Left ventricle myocardium inferior (tissue), 1 donor: ENCODE data around the gene ZBTB48. TPM values are rescaled to one million over a fixed set of nuclear protein-coding genes. Genes with fewer than 3 reads are reported as not detected.

ENCODE experiments used
- DNase-seq: peaks from one replicate; pipeline ENCODE4 v3.0.0-alpha.2; 2020
- H3K27ac ChIP-seq: fragments of 200-600 bp; replicated peaks from 2 replicates; pipeline ENCODE4 v1.8.0; 2021
- H3K27me3 ChIP-seq: fragments of 200-600 bp; 2 replicates; pipeline ENCODE4 v1.8.0; 2021; ENCODE audit warnings: low read depth
- H3K36me3 ChIP-seq: fragments of 200-600 bp; 2 replicates; pipeline ENCODE4 v1.8.0; 2021
- H3K4me1 ChIP-seq: fragments of 200-600 bp; 2 replicates; pipeline ENCODE4 v1.8.0; 2021
- H3K4me3 ChIP-seq: fragments of 200-600 bp; 2 replicates; pipeline ENCODE4 v1.8.0; 2021; ENCODE audit warnings: mild to moderate bottlenecking, moderate library complexity
- H3K9me3 ChIP-seq: fragments of 200-600 bp; replicated peaks from 2 replicates; pipeline ENCODE4 v1.8.0; 2021
- CTCF ChIP-seq: fragments of 200-600 bp; IDR thresholded peaks from 2 replicates; pipeline ENCODE4 v1.8.0; 2021; ENCODE audit warnings: antibody characterized with exemption, mild to moderate bottlenecking, borderline replicate concordance
- intact Hi-C: fragments of 100-400 bp; cut with micrococcal nuclease; formaldehyde crosslinking; loops from one replicate; pipeline ENCODE4 v1.11.0; 2022
- total RNA-seq: library from RNA; stranded (reverse); fragmentation: NEBNext Ultra II Directional; extraction: Animal tissue kit (Norgen Biotek cat#: 25700); gene quantifications from one replicate; pipeline ENCODE4 v1.2.1, GENCODE V29; 2021
- donor health status: DM: no; HTN: yes; CAD: no; lungs with severe emphysema.

ZBTB48 gene
- total RNA-seq, 1 donor from 2014 or later = 12.9 TPM

GRCh38 chr1:6585081-6585722, 5.4 kb downstream of the ZBTB48 start:
- H3K4me3 ChIP-seq = no peak overlapping the region
- H3K9me3 ChIP-seq = no peaks in the 10 kb centered on the region
- H3K4me1 ChIP-seq = peaks cover 92% of the 10 kb centered on the region
- H3K36me3 ChIP-seq = peaks cover 29% of the 10 kb centered on the region
- TF ChIP-seq CTCF = no peak
- H3K27ac ChIP-seq = no peak overlapping the region
- no peaks in the 10 kb centered on the region for H3K27me3 ChIP-seq
- intact Hi-C loops = no loop called here
- DNase-seq = no peak

GRCh38 chr1:6585841-6586240, 6.0 kb downstream of the ZBTB48 start:
- H3K9me3 ChIP-seq = no peaks in the 10 kb centered on the region
- intact Hi-C loops = no loop called here
- H3K27me3 ChIP-seq = no peaks in the 10 kb centered on the region
- no peak for DNase-seq
- peaks cover 35% of the 10 kb centered on the region for H3K36me3 ChIP-seq
- no peak for TF ChIP-seq CTCF
- no peak overlapping the region for H3K4me3 ChIP-seq
- H3K27ac ChIP-seq = peak overlapping the region; percentile 61
- peaks cover 89% of the 10 kb centered on the region for H3K4me1 ChIP-seq

GRCh38 chr1:6586404-6586816, 6.6 kb downstream of the ZBTB48 start:
- Histone ChIP-seq H3K36me3 (peaks cover 40% of the 10 kb centered on the region), H3K27me3 (no peaks in the 10 kb centered on the region), H3K4me1 (peaks cover 89% of the 10 kb centered on the region), H3K4me3 (no peak overlapping the region), H3K9me3 (no peaks in the 10 kb centered on the region), H3K27ac (peak overlapping the region; percentile 61)
- intact Hi-C loops = no loop called here
- no peak for DNase-seq
- TF ChIP-seq CTCF = no peak

GRCh38 chr1:6587261-6588005, 7.6 kb downstream of the ZBTB48 start:
- DNase-seq = peak; percentile 84
- Histone ChIP-seq H3K27me3 (no peaks in the 10 kb centered on the region), H3K9me3 (no peaks in the 10 kb centered on the region), H3K4me1 (peaks cover 89% of the 10 kb centered on the region), H3K27ac (peak overlapping the region; percentile 61), H3K36me3 (peaks cover 44% of the 10 kb centered on the region), H3K4me3 (no peak overlapping the region)
- TF ChIP-seq CTCF = no peak
- intact Hi-C loops = no loop called here

- intact Hi-C loops = no loop called here
- no peak for DNase-seq
- Histone ChIP-seq H3K27me3 (no peaks in the 10 kb centered on the region), H3K4me1 (peaks cover 93% of the 10 kb centered on the region), H3K36me3 (peaks cover 52% of the 10 kb centered on the region), H3K27ac (peak overlapping the region; percentile 61), H3K9me3 (no peaks in the 10 kb centered on the region), H3K4me3 (no peak overlapping the region)
- TF ChIP-seq CTCF = no peak
Observed at GRCh38 chr1:6588128-6588892, 8.5 kb downstream of the ZBTB48 start.
